Non-pigmented ciliary epithelial cell (primary cell): ENCODE measurements around the gene PODXL.

ENCODE experiments used
- DNase-seq: peaks from one replicate; pipeline ENCODE4 v3.0.0-alpha.2; 2010; ENCODE audit warnings: low read depth

The PODXL gene

DNA sequence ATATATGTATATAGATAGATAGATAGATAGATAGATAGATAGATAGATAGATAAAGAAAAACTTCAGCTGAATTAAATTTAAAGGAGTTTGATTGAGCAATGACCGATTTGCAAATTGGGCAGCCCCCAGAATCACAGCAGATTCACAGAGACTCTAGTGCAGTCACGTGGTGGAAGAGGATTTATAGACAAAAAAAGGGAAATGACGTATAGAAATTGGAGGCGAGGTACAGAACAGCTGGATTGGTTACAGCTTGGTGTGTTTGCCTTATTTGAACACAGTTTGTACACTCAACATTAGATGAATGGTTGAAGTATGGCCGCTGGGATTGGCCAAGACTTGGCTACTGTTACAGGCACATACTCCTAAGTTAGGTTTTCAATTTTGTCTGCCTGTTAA, 8.2 kb upstream of the PODXL start:
- DNase-seq, result no peak

DNA sequence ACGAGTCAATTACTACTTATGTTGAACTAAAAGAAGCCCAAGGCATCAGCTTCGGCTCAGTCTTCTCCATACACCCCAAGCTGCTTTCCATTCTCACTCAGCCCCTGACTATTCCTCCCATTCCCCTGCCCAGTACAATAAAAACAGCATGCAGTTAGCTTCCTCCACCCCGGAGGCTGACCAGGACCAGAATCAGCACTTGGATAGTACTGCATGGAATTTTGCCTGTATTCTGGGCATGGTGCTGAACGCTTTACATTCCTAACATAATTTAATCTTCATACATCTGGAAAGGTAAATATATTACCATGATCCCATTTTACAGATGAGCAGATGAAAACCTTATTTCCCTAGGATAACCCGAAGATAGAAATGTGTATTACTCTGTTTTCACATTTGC, 7.5 kb upstream of the PODXL start:
- DNase-seq, result no peak

GRCh38 chr7:131562941-131563340, 6.5 kb upstream of the PODXL start:
- DNase-seq, result no peak

DNA sequence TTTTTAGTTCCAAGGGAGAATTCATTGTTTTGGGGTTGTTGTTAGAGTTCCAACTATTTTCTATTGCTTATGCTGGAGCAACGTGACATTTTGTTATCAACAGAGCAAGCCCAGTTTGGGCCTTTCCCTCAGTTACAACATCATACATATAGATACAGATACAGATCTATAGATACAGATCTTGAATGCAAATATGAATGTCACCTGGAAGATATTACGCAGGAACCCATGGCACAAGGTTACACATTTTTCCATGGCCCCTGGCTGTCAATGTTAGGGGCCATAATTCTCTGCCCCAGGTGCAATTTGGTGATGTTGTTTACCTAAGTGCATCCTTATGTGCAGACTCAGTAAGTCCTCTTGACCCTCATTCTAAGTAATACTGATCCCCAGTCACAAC, 3.6 kb upstream of the PODXL start:
- no peak for DNase-seq

GRCh38 chr7:131557652-131558385, 1.4 kb upstream of the PODXL start:
- no peak for DNase-seq

GRCh38 chr7:131556909-131557651, 652 bp upstream of the PODXL start:
- no peak for DNase-seq

- no peak for DNase-seq
These were observed 826 bp downstream of the PODXL start for GRCh38 chr7:131555552-131556052.

DNA sequence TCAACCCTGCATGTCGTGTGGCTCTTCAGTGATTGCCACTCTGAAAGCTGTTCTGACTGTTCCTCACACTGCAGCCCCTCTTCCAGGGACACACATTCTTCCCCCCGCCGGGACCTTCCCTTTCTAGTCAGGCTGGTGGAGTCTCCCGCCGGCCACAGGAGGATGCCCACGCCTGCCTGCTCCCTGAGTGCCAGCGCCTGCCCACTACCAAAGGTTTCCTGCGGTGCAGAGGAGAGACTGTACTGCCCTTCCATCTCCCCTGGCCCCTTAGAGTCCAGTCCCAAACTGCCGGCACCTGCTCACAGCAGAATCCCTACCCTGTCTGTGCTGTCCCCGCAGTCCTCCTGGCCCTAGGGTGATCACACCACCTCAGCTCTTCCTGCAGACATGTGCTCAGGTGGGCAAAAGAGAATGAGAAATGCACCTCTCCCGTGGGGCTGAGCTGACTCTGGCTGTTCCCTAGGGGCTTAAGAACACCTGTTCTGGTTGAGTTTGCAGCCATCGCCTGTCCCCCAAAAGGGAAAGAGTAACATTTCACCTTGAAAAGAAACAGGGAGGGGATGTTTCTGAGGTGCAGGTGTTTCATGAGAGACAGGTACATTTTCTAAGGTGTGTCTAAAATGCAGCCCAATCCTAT, 1.4 kb downstream of the PODXL start:
- DNase-seq, result no peak

DNA sequence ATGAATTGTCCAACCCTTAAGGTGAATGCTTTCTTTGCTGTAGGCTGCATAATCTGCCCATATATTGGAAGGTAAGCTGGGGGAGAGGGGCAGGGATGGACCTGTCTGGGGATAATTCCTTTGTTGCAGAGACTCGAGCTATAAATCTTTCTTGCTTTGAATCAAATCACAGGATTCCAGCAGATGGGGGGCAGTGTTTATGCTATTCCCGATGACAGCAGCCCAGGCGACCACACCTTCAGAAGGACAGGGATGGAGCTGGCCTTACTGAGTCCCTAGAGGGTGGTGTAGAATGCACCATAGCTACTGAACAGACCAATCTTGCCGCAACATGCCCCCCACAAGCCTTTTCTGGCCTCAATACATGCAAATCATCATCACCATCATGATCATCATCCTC, 2.5 kb downstream of the PODXL start:
- no peak for DNase-seq

DNA sequence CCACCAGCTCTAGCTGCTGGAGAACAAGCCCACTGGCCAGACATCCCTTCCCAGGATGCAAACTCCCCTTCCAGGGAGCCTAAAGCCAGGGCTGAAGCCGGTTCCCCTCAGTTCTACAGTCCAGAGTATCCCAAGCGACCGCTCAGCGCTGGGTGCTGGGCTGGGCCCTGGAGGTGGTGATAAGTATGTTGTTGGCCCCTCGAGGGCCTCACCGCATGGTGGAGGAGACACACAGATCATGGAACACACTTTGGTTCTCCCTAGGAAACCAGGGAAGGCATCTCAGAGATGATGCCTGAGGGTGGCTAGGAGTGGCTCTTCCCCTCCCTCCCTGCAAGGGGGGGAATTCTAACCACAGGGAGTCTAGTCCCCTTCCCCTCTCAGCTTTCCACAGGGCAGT, 4.4 kb downstream of the PODXL start:
- DNase-seq, result no peak

DNA sequence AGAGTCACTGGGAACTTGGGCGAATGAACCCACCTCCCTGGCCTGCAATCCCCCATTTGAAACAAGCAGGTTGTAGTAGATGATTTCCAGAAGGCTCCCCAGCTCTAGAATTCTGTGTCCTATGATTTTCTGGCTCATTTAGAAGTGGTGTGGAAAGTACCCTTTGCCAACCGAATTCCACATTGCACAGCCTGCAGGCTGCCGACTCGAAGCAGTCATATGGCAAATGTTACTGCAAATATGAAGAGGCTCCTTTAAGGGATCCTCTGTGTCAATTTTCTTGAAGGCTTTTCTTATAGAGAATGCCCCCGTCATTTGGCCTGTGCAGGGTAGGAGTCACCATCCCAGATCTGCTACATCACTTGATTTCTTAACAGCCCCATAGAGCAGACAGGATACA, 5.6 kb downstream of the PODXL start:
- no peak for DNase-seq

DNA sequence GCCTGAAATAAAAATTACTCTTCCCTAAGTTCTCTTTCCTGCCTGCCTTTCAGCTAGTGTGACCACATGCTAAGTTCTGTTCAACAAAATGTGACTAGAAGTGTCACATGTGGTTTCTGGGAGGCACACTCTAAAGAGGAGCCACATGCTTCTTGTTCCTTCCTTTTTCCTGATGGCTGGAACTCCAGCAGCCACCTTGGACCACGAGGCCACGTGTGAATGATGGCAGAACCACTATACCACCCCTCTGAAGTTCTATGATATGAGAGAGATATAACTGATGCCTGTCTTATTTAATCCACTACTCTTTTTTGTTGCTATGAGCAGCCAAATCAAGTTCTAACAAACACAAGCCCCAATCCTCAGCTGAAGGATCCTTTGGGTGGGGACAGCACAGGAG, 8.1 kb downstream of the PODXL start:
- no peak for DNase-seq

DNA sequence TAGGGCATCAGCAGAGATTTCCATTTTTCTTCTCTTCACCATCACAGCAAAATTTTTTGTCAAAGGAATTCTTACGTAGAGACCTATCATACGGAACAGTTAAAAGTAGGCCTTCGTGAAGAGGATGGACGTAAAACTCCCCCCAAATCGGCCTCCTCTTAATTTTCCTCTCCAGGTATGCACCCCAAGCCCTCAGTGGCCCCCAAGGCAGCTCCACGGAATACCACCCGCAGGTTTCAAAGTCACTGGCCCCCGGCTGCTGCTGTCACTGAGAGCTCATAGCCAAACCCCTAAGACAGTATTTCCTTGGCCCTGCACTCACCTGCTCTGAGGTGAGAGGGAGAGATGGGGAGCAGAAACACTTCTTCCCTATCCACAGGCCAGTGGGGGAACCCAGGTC, 8.8 kb downstream of the PODXL start:
- DNase-seq, result no peak

DNA sequence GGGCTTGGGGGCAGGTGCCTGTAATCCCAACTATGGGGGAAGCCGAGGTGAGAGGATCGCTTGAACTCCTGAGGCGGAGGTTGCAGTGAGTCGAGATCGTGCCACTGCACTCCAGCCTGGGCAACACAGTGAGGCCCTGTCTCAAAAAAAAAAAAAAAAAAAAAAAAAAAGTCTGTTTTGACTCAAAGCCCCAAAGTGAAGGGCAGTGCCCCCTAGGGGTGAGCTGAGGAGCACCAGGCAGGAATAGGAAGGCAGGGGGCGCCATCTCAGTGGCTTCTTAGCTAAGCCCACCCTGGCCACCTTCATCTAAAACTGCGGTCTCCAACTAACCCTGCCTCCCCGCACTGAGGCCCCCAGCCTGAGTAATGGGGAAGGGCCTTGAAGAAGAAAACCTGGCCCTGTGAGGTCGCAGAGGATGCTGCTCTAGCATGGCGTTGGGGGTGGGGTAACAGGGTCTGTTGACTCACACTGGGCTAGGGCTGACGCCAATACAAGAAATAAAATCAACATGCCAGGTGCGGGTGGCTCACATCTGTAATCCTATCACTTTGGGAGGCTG, 9.8 kb downstream of the PODXL start:
- no peak for DNase-seq

- no peak for DNase-seq
These were observed 10.3 kb downstream of the PODXL start for GRCh38 chr7:131546126-131546525.

- no peak for DNase-seq
These were observed 11.8 kb downstream of the PODXL start for GRCh38 chr7:131544449-131545301.

DNA sequence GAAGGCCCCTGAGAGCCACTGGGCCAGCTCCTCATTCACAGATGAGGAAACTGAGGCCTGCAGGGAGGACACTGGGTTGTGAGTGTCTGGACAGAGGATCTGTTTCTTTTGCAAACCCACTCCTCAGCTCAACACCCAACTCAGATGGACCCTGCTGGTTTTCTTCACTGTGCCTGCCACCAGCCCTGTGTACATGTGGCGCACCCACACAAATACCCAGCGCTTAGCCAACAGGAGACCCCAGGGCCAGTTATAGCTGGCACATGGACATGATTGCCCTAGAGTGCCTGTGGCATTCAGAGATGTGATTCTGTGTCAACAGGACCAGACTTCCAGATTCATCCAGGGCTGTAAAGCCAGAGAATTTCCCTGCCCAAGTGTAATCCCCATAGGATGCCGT, 12.4 kb downstream of the PODXL start:
- DNase-seq, result no peak

DNA sequence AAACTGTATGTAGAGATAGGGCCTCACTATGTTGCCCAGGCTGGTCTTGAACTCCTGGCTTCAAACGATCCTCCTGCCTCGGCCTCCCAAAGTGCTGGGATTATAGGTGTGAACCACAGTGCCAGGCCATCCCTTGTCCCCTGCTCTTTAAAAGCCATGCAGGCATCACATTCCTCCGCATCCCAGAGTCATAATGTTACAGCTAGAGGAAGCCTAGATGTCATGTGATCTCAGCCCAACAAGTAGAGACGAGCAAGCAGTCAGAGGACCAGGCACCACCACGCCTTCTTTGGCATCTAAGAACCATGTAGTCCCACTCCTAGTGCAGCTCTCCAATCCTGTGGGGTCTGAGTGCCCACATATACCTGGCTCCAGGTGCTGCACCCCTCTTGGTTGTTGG, 13.1 kb downstream of the PODXL start:
- DNase-seq, result no peak

DNA sequence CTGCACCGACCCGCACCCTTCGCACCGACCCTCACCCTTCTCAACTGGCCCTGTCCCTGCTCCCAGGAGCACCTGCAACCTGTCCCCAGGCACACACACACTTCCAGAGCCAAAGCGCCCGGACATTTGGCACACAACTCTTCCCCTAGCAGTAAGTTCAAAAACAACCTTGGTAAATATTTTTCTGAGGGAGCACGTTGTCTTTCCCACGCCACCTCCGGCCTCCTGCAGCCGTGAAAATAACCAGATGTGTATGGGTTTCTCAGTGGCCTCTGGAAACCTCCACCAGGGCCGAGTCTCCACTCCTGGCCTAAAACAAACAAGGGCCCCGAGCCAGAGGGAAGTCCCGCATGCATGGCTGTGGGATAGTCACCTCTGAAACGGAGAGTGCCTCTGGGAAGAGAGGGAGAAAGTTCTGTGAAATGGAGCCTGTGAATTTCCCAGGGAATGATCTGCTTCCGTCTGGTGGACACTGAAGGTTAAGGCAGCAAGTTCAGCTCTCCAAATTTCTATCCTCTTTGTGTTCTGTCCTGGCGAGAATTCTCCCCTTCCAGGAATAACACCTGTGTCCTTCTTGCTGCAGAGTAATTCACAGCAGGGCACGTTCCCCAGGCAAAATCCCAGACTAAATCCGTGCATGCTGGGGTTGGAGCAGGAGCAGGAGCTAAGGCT, 15.8 kb downstream of the PODXL start:
- DNase-seq, result no peak

DNA sequence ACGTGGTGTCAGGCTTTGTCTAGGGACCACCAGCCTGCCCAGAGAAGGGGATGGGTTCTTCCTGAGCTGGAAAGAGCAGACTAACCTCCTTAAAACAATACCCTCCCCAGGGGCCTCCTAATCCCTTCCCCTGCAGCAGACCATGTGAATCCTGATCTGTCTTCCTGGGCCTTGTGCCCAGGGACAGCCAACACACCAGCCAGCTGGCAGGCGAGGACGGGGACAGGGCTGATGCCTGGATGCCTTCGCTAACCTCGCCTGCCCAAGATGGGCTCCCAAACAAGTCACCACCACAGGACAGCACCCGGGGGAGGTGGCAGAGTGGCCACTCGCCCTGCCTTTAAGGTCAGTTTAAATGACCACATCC, 17.6 kb downstream of the PODXL start:
- DNase-seq, result no peak

GRCh38 chr7:131538071-131538812, 18.2 kb downstream of the PODXL start:
- DNase-seq, result peak; percentile 13
